ENCODE data around the gene SURF2. TPM values are rescaled to one million over a fixed set of nuclear protein-coding genes. Genes with fewer than 3 reads are reported as not detected.

SURF2 gene
- total and polyA plus RNA-seq, 2 experiments from 2014 or later: 39.9 to 104 TPM

GRCh38 chr9:133339641-133340040, 16.7 kb upstream of the SURF2 start:
- Histone ChIP-seq H3K9me2 (ENCODE audit: insufficient read depth) (no peaks in the 10 kb centered on the region), H3K4me1 (ENCODE audit: insufficient read depth) (peaks cover 5% of the 10 kb centered on the region), H3K27me3 (ENCODE audit: insufficient read depth) (no peaks in the 10 kb centered on the region), H3K4me2 (no peak overlapping the region), H3K79me2 (replicated peaks; ENCODE audit: insufficient read depth) (peaks cover 13% of the 10 kb centered on the region), H3F3A (replicated peaks; ENCODE audit: low read depth) (peaks cover 36% of the 10 kb centered on the region), H3K36me3 (ENCODE audit: insufficient read depth) (peaks cover 21% of the 10 kb centered on the region), H2AFZ (no peak overlapping the region), H3K4me3 (no peak overlapping the region), H3K27ac (ENCODE audit: low read depth) (no peak overlapping the region), H4K20me1 (replicated peaks; ENCODE audit: insufficient read depth) (peaks cover 12% of the 10 kb centered on the region)
- no peak overlapping the region; the same call in 2 of the 3 replicates for H3K4me3 Mint-ChIP-seq
- no peak overlapping the region for H3K27ac Mint-ChIP-seq
- no peak for ATAC-seq
- peaks cover 11% of the 10 kb centered on the region for H3K4me1 Mint-ChIP-seq
- DNase-seq (ENCODE audit: low spot score): no peak
- no peak for TF ChIP-seq JUNB (IDR thresholded peaks at IDR 0.05; ENCODE audit: unreplicated experiment)
- no peak for TF ChIP-seq ZNF331 (CRISPR knock-in tag; IDR thresholded peaks at IDR 0.05; ENCODE audit: low read depth)
- TF ChIP-seq EZH2 (IDR thresholded peaks at IDR 0.05; ENCODE audit: low read depth, unreplicated experiment): no peak
- no peak for TF ChIP-seq CTCF (conservative IDR thresholded peaks at IDR 0.05; ENCODE audit: low read depth in 2 of 2)
- TF ChIP-seq POLR2AphosphoS5 (IDR thresholded peaks at IDR 0.05; ENCODE audit: low read depth): no peak
- no peak for TF ChIP-seq STAT1 (IDR thresholded peaks at IDR 0.05; ENCODE audit: unreplicated experiment)
- peaks cover 69% of the 10 kb centered on the region for H3K36me3 Mint-ChIP-seq (ENCODE audit: low read depth)
- peaks cover 4% of the 10 kb centered on the region; the same call in 1 of the 3 replicates for H3K9me3 Mint-ChIP-seq
- peaks cover 16% of the 10 kb centered on the region for H3K27me3 Mint-ChIP-seq (ENCODE audit: insufficient read depth, low read depth, poor library complexity)

- no peaks in the 10 kb centered on the region for H3K27me3 ChIP-seq (ENCODE audit: insufficient read depth)
- ATAC-seq (no peak), DNase-seq (ENCODE audit: low spot score) (no peak)
- peaks cover 21% of the 10 kb centered on the region for H3K36me3 ChIP-seq (ENCODE audit: insufficient read depth)
- H2AFZ ChIP-seq: no peak overlapping the region
- H4K20me1 ChIP-seq (replicated peaks; ENCODE audit: insufficient read depth): peaks cover 12% of the 10 kb centered on the region
- Mint-ChIP-seq H3K4me3 (no peak overlapping the region), H3K27me3 (ENCODE audit: insufficient read depth, low read depth, poor library complexity) (peaks cover 16% of the 10 kb centered on the region), H3K27ac (no peak overlapping the region), H3K9me3 (peaks cover 4% of the 10 kb centered on the region; the same call in 1 of the 3 replicates), H3K4me1 (peaks cover 6% of the 10 kb centered on the region), H3K36me3 (ENCODE audit: low read depth) (peaks cover 69% of the 10 kb centered on the region)
- no peaks in the 10 kb centered on the region for H3K9me2 ChIP-seq (ENCODE audit: insufficient read depth)
- H3K4me2 ChIP-seq: no peak overlapping the region
- peaks cover 33% of the 10 kb centered on the region; the same call in 1 of the 2 replicates for H3F3A ChIP-seq (replicated peaks; ENCODE audit: low read depth)
- H3K27ac ChIP-seq (ENCODE audit: low read depth): no peak overlapping the region
- no peaks in the 10 kb centered on the region for H3K4me1 ChIP-seq (ENCODE audit: insufficient read depth)
- peaks cover 8% of the 10 kb centered on the region for H3K79me2 ChIP-seq (replicated peaks; ENCODE audit: insufficient read depth)
- no peak overlapping the region for H3K4me3 ChIP-seq
- no peak for TF ChIP-seq POLR2AphosphoS5 (IDR thresholded peaks at IDR 0.05; ENCODE audit: low read depth)
- no peak for TF ChIP-seq CREB1 (CRISPR knock-in tag; IDR thresholded peaks at IDR 0.05; ENCODE audit: low read depth)
- no peak for TF ChIP-seq CTCF (conservative IDR thresholded peaks at IDR 0.05; ENCODE audit: low read depth in 2 of 2)
- TF ChIP-seq REST (IDR thresholded peaks at IDR 0.05; ENCODE audit: unreplicated experiment): no peak
- TF ChIP-seq ZNF114 (CRISPR knock-in tag; IDR thresholded peaks at IDR 0.05): no peak
Measured at GRCh38 chr9:133340256-133340655, 16.1 kb upstream of the SURF2 start.
